Fibroblast of lung (primary cell): ENCODE results near the gene TCF20.

ENCODE experiments used
- CTCF ChIP-seq, 2 donors: IDR thresholded peaks in 1 of 2; conservative IDR thresholded peaks in 1 of 2; 1 replicate in 1 of 2; 2 replicates in 1 of 2; pipeline ENCODE4 v1.5.1; 2011 to 2012; ENCODE audit warnings: low read length in 2 of 2, control low read depth in 1 of 2, inconsistent platforms in 1 of 2, low read depth in 1 of 2, mild to moderate bottlenecking in 1 of 2
- EZH2 ChIP-seq: IDR thresholded peaks from 2 replicates; pipeline ENCODE4 v1.5.1; 2012; ENCODE audit warnings: low read length, control low read depth, mild to moderate bottlenecking; ENCODE audit errors: missing control alignments

- TF ChIP-seq CTCF (conservative IDR thresholded peaks at IDR 0.05 in 1 of 2, IDR thresholded peaks at IDR 0.05 in 1 of 2; ENCODE audit: low read depth in 1 of 2, low read length in 2 of 2) (no peak), EZH2 (no peak)
These were observed 14.3 kb upstream of the TCF20 start for GRCh38 chr22:42284643-42285181.
